ENCODE data around the gene PSMG4. TPM values are rescaled to one million over a fixed set of nuclear protein-coding genes. Genes with fewer than 3 reads are reported as not detected.

The PSMG4 gene, protein sequence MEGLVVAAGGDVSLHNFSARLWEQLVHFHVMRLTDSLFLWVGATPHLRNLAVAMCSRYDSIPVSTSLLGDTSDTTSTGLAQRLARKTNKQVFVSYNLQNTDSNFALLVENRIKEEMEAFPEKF
- 36.3 TPM for polyA plus RNA-seq (2012; ENCODE audit: low read depth, missing spikeins)

- peak; percentile 93 for DNase-seq (ENCODE audit: insufficient read length, low spot score)
- FAIRE-seq, result peak; percentile 98
- TF ChIP-seq PAX5 (IDR thresholded peaks at IDR 0.05; ENCODE audit: insufficient read depth, low read length, severe bottlenecking) (no peak), POU2F2 (IDR thresholded peaks at IDR 0.05; ENCODE audit: low read depth, low read length) (no peak), POLR2AphosphoS5 (IDR thresholded peaks at IDR 0.05; ENCODE audit: low read depth, low read length) (no peak), SPI1 (IDR thresholded peaks at IDR 0.05; ENCODE audit: low read depth, low read length) (no peak), POLR2A (IDR thresholded peaks at IDR 0.05; ENCODE audit: low read depth, low read length) (peak; percentile 52; the same call in 1 of the 2 replicates), TAF1 (IDR thresholded peaks at IDR 0.05; ENCODE audit: low read depth, low read length) (peak; percentile 46; the same call in 1 of the 2 replicates)
These were observed at the start of gene PSMG4 for GRCh38 chr6:3258720-3259490. TSS of gene PSMG4 (plus strand) at chr6:3258947. CDS start at chr6:3259023, 76 bp downstream.

GRCh38 chr6:3209114-3210023 is 49.4 kb upstream of the PSMG4 start:
- DNase-seq (ENCODE audit: insufficient read length, low spot score) (no peak), FAIRE-seq (no peak)
- TF ChIP-seq POU2F2 (IDR thresholded peaks at IDR 0.05; ENCODE audit: low read depth, low read length), result peak; percentile 59; the same call in 1 of the 2 replicates
- no peak for TF ChIP-seq SPI1 (IDR thresholded peaks at IDR 0.05; ENCODE audit: low read depth, low read length)
- no peak for TF ChIP-seq TAF1 (IDR thresholded peaks at IDR 0.05; ENCODE audit: low read depth, low read length)

DNA sequence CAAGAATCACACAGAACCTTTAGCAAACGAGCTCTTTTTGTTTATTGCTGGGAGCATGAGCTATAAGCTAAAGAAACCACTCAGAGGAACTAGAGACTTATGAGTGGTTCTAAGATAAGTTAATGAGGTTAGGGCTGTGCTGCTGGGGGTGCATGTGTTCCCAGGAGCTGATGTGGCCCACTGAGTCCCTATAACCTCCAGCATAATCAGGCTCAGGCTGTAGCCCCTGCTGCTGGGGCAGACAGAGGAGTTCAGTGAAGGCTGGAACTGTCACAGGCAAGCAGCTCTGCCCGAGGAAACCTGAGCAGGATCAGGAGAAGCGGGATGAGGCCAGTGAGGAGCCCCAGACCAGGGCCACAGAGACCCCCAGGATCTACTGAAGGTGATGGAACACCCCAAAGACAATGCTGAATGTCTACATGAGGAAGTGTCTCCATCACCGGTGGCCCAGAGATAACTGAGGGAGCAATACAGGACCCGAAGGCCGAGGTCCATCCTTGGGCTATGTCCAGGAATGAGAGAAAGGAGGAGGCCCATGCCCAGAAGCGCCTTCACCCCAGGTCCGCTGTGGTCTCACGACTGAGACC is 48.6 kb upstream of the PSMG4 start:
- FAIRE-seq (no peak), DNase-seq (ENCODE audit: insufficient read length, low spot score) (no peak)
- no peak for TF ChIP-seq POLR2A (IDR thresholded peaks at IDR 0.05; ENCODE audit: low read depth, low read length)
- TF ChIP-seq POU2F2 (IDR thresholded peaks at IDR 0.05; ENCODE audit: low read depth, low read length), result no peak
- no peak for TF ChIP-seq PAX5 (IDR thresholded peaks at IDR 0.05; ENCODE audit: insufficient read depth, low read length, severe bottlenecking)
- TF ChIP-seq SPI1 (IDR thresholded peaks at IDR 0.05; ENCODE audit: low read depth, low read length), result no peak
- no peak for TF ChIP-seq TAF1 (IDR thresholded peaks at IDR 0.05; ENCODE audit: low read depth, low read length)
- no peak for TF ChIP-seq POLR2AphosphoS5 (IDR thresholded peaks at IDR 0.05; ENCODE audit: low read depth, low read length)

DNA sequence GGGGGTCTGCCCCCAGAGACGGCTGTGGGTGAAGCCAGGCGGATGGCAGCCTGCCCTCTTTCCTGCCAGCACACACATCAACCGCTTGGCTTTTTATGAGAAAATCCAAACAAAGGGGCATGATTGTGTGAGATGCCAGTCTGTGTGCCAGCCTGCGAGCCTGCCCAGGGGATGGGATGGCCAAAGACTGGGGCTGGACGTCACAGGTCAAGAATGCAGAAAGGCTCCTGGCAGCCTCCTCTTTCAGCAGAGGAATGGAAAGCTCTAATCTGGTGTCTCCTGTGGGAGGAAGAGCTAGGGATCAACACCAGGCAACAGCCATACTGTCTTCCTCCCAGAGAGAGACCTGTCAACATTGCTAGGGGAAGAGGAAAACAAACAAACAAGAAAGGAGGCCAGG is 47.1 kb upstream of the PSMG4 start:
- no peak for FAIRE-seq
- TF ChIP-seq POLR2AphosphoS5 (IDR thresholded peaks at IDR 0.05; ENCODE audit: low read depth, low read length) (no peak), PAX5 (IDR thresholded peaks at IDR 0.05; ENCODE audit: insufficient read depth, low read length, severe bottlenecking) (no peak), POLR2A (IDR thresholded peaks at IDR 0.05; ENCODE audit: low read depth, low read length) (no peak), TAF1 (IDR thresholded peaks at IDR 0.05; ENCODE audit: low read depth, low read length) (no peak), POU2F2 (IDR thresholded peaks at IDR 0.05; ENCODE audit: low read depth, low read length) (no peak), SPI1 (IDR thresholded peaks at IDR 0.05; ENCODE audit: low read depth, low read length) (no peak)
- no peak for DNase-seq (ENCODE audit: insufficient read length, low spot score)

- TF ChIP-seq SPI1 (IDR thresholded peaks at IDR 0.05; ENCODE audit: low read depth, low read length), result no peak
- no peak for TF ChIP-seq TAF1 (IDR thresholded peaks at IDR 0.05; ENCODE audit: low read depth, low read length)
- TF ChIP-seq POLR2AphosphoS5 (IDR thresholded peaks at IDR 0.05; ENCODE audit: low read depth, low read length), result no peak
- TF ChIP-seq POU2F2 (IDR thresholded peaks at IDR 0.05; ENCODE audit: low read depth, low read length), result no peak
- no peak for TF ChIP-seq POLR2A (IDR thresholded peaks at IDR 0.05; ENCODE audit: low read depth, low read length)
- TF ChIP-seq PAX5 (IDR thresholded peaks at IDR 0.05; ENCODE audit: insufficient read depth, low read length, severe bottlenecking), result no peak
- no peak for DNase-seq (ENCODE audit: insufficient read length, low spot score)
- no peak for FAIRE-seq
These were observed 46.5 kb upstream of the PSMG4 start for GRCh38 chr6:3212261-3212660.

DNA sequence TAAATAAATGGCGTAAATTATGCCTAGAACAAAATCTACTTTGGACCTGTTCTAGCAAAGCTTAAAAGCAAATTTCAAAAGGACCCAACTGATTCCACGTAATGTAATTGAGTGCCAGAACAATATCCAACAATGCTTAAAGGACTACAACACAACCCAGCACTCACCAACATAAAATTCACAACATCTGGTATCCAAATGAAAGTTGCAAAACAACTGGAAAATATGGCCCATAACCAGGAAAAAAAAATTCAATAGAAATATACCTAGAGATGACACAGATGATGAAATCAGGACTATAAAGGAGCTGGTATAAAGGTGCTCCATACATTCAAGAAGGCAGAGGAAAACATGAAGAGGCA is 45.4 kb upstream of the PSMG4 start:
- FAIRE-seq (no peak), DNase-seq (ENCODE audit: insufficient read length, low spot score) (no peak)
- TF ChIP-seq SPI1 (IDR thresholded peaks at IDR 0.05; ENCODE audit: low read depth, low read length), result no peak
- no peak for TF ChIP-seq POU2F2 (IDR thresholded peaks at IDR 0.05; ENCODE audit: low read depth, low read length)
- TF ChIP-seq POLR2AphosphoS5 (IDR thresholded peaks at IDR 0.05; ENCODE audit: low read depth, low read length), result no peak
- TF ChIP-seq POLR2A (IDR thresholded peaks at IDR 0.05; ENCODE audit: low read depth, low read length), result no peak
- no peak for TF ChIP-seq TAF1 (IDR thresholded peaks at IDR 0.05; ENCODE audit: low read depth, low read length)
- no peak for TF ChIP-seq PAX5 (IDR thresholded peaks at IDR 0.05; ENCODE audit: insufficient read depth, low read length, severe bottlenecking)

DNA sequence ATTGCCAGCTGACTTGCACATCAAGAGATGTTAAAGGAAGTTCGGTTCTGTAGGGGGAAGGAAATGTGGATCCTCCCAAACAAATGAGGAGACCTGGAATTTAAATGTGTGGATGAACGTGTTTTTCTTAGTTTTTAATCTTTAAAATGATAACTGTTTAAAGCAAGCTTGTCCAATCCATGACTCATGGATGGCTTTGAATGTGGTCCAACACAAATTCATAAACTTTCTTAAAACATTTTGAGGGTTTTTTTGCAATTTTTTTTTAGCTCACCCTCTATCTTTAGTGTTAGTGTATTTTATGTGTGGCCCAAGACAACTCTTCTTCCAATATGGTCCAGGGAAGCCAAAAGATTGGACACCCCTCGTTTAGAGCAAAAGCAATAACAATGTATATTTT is 43.8 kb upstream of the PSMG4 start:
- TF ChIP-seq SPI1 (IDR thresholded peaks at IDR 0.05; ENCODE audit: low read depth, low read length) (no peak), POLR2AphosphoS5 (IDR thresholded peaks at IDR 0.05; ENCODE audit: low read depth, low read length) (no peak), POU2F2 (IDR thresholded peaks at IDR 0.05; ENCODE audit: low read depth, low read length) (no peak), POLR2A (IDR thresholded peaks at IDR 0.05; ENCODE audit: low read depth, low read length) (no peak), PAX5 (IDR thresholded peaks at IDR 0.05; ENCODE audit: insufficient read depth, low read length, severe bottlenecking) (no peak), TAF1 (IDR thresholded peaks at IDR 0.05; ENCODE audit: low read depth, low read length) (no peak)
- DNase-seq (ENCODE audit: insufficient read length, low spot score) (no peak), FAIRE-seq (no peak)

DNA sequence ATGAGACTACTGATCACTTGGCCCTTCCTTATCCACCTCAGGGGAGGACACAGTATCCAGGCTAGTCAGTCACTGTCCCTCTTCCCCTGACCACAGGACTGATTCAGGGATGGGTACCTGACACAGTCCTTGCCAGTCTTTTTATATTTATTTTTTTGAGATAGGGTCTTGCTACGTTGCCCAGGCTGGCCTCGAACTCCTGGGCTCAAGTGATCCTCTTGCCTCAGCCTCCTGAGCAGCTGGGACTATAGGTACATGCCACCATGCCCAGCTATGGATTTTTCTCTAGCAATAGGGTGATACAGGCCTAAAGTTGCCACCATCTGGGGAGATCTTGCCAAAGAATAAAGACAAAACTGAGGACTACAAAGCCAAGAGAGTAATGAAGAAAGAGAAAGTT is 41.5 kb upstream of the PSMG4 start:
- TF ChIP-seq POLR2A (IDR thresholded peaks at IDR 0.05; ENCODE audit: low read depth, low read length), result no peak
- no peak for TF ChIP-seq POLR2AphosphoS5 (IDR thresholded peaks at IDR 0.05; ENCODE audit: low read depth, low read length)
- no peak for TF ChIP-seq TAF1 (IDR thresholded peaks at IDR 0.05; ENCODE audit: low read depth, low read length)
- DNase-seq (ENCODE audit: insufficient read length, low spot score), result no peak
- no peak for FAIRE-seq

DNA sequence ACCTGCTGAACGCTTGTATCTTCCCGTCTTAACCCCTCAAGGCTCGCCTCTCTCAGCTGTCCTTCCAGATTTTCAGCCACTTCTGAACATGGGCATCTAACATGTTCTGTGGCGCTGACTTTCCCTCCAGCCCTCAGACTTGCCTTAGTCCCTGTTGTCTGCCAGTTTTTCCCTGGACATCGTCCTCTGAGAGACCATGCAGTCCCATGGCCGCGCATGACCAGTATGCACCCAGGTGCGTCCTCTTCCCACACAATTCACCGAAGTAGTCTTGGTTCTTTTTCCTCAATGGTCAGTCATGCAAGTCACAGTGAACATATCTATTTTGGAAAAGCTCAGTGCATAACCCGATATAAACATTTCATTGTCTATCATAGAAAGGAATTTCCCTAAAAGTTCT is 40.5 kb upstream of the PSMG4 start:
- no peak for DNase-seq (ENCODE audit: insufficient read length, low spot score)
- no peak for FAIRE-seq
- TF ChIP-seq POLR2AphosphoS5 (IDR thresholded peaks at IDR 0.05; ENCODE audit: low read depth, low read length) (no peak), POLR2A (IDR thresholded peaks at IDR 0.05; ENCODE audit: low read depth, low read length) (no peak), SPI1 (IDR thresholded peaks at IDR 0.05; ENCODE audit: low read depth, low read length) (no peak), POU2F2 (IDR thresholded peaks at IDR 0.05; ENCODE audit: low read depth, low read length) (no peak), PAX5 (IDR thresholded peaks at IDR 0.05; ENCODE audit: insufficient read depth, low read length, severe bottlenecking) (no peak), TAF1 (IDR thresholded peaks at IDR 0.05; ENCODE audit: low read depth, low read length) (no peak)
